Heart left ventricle (tissue), 16 donors: ENCODE results near the gene PCNT. TPM values are rescaled to one million over a fixed set of nuclear protein-coding genes. Genes with fewer than 3 reads are reported as not detected.

Source experiments
- ATAC-seq, 4 donors: fragments of 200-7000 bp; cut with Tn5 transposase; one replicate each; pipeline ENCODE4 v1.9.1; 2020 to 2022; ENCODE audit warnings: moderate library complexity in 4 of 4, mild to moderate bottlenecking in 3 of 4, moderate number of reproducible peaks in 1 of 4
- DNase-seq, 5 donors: peaks; one replicate each; pipeline ENCODE4 v3.0.0-alpha.2; 2020
- H3K27ac ChIP-seq, 12 donors: fragments of 200-600 bp; sonication (generic) in 4 of 12; one replicate each; pipeline versions ENCODE4 v1.5.0 to v1.8.0; 2016 to 2022; ENCODE audit warnings: mild to moderate bottlenecking in 2 of 12
- H3K27me3 ChIP-seq, 9 donors: fragments of 200-600 bp; sonication (generic) in 2 of 9; one replicate each; pipeline versions ENCODE4 v1.5.1 to v1.8.0; 2016 to 2022; ENCODE audit warnings: mild to moderate bottlenecking in 3 of 9
- H3K36me3 ChIP-seq, 9 donors: fragments of 200-600 bp; sonication (generic) in 2 of 9; one replicate each; pipeline versions ENCODE4 v1.5.0 to v1.8.0; 2018 to 2022; ENCODE audit warnings: mild to moderate bottlenecking in 2 of 9
- H3K4me1 ChIP-seq, 12 donors: fragments of 200-600 bp; sonication (generic) in 4 of 12; one replicate each; pipeline versions ENCODE4 v1.5.0 to v1.8.0; 2016 to 2022; ENCODE audit warnings: mild to moderate bottlenecking in 3 of 12
- H3K4me3 ChIP-seq, 12 donors: fragments of 200-600 bp; sonication (generic) in 4 of 12; one replicate each; pipeline versions ENCODE4 v1.5.0 to v1.8.0; 2017 to 2022; ENCODE audit warnings: mild to moderate bottlenecking in 9 of 12, moderate library complexity in 4 of 12
- H3K9me3 ChIP-seq, 12 donors: fragments of 200-600 bp; sonication (generic) in 4 of 12; one replicate each; pipeline versions ENCODE4 v1.5.0 to v1.8.0; 2016 to 2022; ENCODE audit warnings: mild to moderate bottlenecking in 1 of 12
- POLR2A ChIP-seq, 2 donors: fragments of 450-650 bp; IDR thresholded peaks; one replicate each; pipeline ENCODE4 v1.6.1; 2017; ENCODE audit warnings: antibody characterized with exemption in 2 of 2, mild to moderate bottlenecking in 2 of 2, moderate library complexity in 2 of 2
- WGBS, 4 donors: extraction: QIAGEN DNeasy Blood & Tissue Kit in 2 of 4; methylation state at CpG; one replicate each; pipeline versions ENCODE4 v1.1.5 to v1.1.7; 2013 to 2018; 5-methylcytosine and 5-hydroxymethylcytosine counted together
- intact Hi-C, 10 donors: fragments of 100-400 bp; cut with DNase I; formaldehyde crosslinking; loops; one replicate each; pipeline versions ENCODE4 v1.11.1 to v1.14.2; 2022
- polyA plus RNA-seq, 2 donors: library from polyadenylated mRNA; stranded (reverse); fragments of 200-250 nt; gene quantifications; one replicate each; pipeline ENCODE4 v1.2.3, GENCODE V29; 2013
- total RNA-seq, 9 donors: library from RNA; depleted of rRNA in 2 of 9; stranded (reverse); fragments of >200 nt in 2 of 9; fragmentation: NEBNext Ultra II Directional in 3 of 9; extraction: Animal tissue kit (Norgen Biotek cat#: 25700) in 3 of 9; gene quantifications; one replicate each; pipeline versions ENCODE4 v1.1.0 to v1.2.4, GENCODE V29; 2016 to 2023
- TF ChIP-seq, protein P1 (sequence below), 12 donors: fragments of 200-600 bp; sonication (generic) in 4 of 12; IDR thresholded peaks; one replicate each; pipeline versions ENCODE4 v1.5.0 to v1.8.0; 2018 to 2022; ENCODE audit warnings: antibody characterized with exemption in 12 of 12, mild to moderate bottlenecking in 5 of 12
- donor health status: ischemic (EF 13 %, LVEDD 7.1; RV severe dilation, severe dysfunction).
- donor health status: healthy with polysubstance abuse.
- donor health status: DM: no; HTN: yes; CAD: no.
- donor health status: DM: no; HTN: no; CAD: no.
- donor health status: ischemic (EF 25% LVEDD 6.9; RV normal size, moderate dysfunction).
- donor health status: ischemic (EF 25% LVEDD 5.7; RV mildly dilated, moderate dysfunction).
- donor health status: healthy.
- donor health status: DM: yes; HTN: yes; CAD: no.
- donor health status: ischemic (EF 35%, LVEDD 5.7; RV mildly dilated, moderate dysfunction).
- donor health status: nonischemic (EF 11% LVEDD 7.7; RV severe dilation, severe dysfunction).
- donor health status: DM: yes; HTN: yes; CAD: no.
- donor health status: PGD.
- donor health status: ischemic (EF 29% LVEDD 5.4; RV normal size, mild dysfunction).
- donor health status: nonischemic (EF 23%, LVEDD 6.1; RV moderate dilation, normal function).

PCNT gene
- total and polyA plus RNA-seq, 11 donors, result 17.0 to 73.0 (median 36.7) TPM

DNA sequence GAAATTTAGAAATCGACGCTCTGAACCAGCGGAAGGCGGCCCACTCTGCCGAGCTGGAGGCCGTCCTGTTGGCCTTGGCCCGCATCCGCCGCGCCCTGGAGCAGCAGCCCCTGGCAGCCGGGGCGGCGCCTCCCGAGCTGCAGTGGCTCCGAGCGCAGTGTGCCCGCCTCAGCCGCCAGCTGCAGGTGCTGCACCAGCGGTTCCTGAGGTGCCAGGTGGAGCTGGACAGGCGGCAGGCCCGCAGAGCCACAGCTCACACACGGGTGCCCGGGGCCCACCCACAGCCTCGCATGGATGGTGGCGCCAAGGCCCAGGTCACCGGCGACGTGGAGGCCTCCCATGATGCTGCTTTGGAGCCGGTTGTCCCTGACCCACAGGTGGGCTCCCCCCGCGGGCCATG, 87.7 kb downstream of the PCNT start:
- H3K27ac ChIP-seq, result no peak overlapping the region
- ATAC-seq, result peak in 1 of 4 donors; percentile 37
- peaks cover 3 to 63% (median 49%) of the 10 kb centered on the region in 9 donors for H3K36me3 ChIP-seq
- no peaks in the 10 kb centered on the region for H3K4me1 ChIP-seq
- 91 to 94% (median 92%) methylated on average over 13 to 31 of the region's 31 CpGs for WGBS, 4 donors
- H3K4me3 ChIP-seq, result no peak overlapping the region
- peak in 1 of 5 donors; percentile 21 for DNase-seq
- H3K27me3 ChIP-seq, result no peaks in the 10 kb centered on the region
- H3K9me3 ChIP-seq, result no peaks in the 10 kb centered on the region
- intact Hi-C loops, result loop anchor here in 1 of 10 donors (10.0 kb wide), 1 partner anchor 137 kb away; no protein-coding TSS in a partner anchor
- TF ChIP-seq, protein P1, sequence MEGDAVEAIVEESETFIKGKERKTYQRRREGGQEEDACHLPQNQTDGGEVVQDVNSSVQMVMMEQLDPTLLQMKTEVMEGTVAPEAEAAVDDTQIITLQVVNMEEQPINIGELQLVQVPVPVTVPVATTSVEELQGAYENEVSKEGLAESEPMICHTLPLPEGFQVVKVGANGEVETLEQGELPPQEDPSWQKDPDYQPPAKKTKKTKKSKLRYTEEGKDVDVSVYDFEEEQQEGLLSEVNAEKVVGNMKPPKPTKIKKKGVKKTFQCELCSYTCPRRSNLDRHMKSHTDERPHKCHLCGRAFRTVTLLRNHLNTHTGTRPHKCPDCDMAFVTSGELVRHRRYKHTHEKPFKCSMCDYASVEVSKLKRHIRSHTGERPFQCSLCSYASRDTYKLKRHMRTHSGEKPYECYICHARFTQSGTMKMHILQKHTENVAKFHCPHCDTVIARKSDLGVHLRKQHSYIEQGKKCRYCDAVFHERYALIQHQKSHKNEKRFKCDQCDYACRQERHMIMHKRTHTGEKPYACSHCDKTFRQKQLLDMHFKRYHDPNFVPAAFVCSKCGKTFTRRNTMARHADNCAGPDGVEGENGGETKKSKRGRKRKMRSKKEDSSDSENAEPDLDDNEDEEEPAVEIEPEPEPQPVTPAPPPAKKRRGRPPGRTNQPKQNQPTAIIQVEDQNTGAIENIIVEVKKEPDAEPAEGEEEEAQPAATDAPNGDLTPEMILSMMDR (IDR thresholded peaks at IDR 0.05), result no peak
- no peak for TF ChIP-seq POLR2A (IDR thresholded peaks at IDR 0.05)

DNA sequence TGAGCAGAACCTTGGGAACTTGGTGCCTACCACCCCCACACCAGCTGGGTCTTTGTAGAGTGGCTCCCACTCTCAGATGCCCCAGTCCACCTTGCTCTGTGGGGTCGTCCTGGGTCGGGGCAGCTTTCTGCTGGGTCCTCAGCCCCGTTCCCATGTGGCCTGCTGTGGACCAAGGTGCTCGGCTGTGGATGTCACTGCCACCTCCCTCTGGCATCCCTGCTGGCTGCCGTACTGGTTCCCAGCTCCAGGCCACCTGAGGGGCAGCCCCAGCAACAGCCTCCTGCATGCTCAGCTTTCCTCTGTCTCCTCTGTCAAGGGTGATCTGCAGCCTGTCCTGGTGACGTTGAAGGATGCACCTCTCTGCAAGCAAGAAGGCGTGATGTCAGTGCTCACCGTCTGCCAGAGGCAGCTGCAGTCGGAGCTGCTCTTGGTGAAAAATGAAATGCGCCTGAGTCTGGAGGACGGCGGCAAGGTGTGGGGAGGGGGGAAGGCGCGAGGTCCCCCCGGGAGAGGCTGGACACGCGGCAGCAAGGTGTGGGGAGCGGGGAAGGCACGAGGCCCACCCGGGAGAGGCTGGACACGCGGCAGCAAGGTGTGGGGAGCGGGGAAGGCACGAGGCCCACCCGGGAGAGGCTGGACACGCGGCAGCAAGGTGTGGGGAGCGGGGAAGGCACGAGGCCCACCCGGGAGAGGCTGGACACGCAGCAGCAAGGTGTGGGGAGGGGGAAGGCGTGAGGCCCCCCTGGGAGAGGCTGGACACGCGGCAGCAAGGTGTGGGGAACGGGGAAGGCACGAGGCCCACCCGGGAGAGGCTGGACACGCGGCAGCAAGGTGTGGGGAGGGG, 88.8 kb downstream of the PCNT start:
- H3K4me3 ChIP-seq, result no peak overlapping the region
- DNase-seq (peak in 1 of 5 donors; percentile 21), ATAC-seq (no peak)
- intact Hi-C loops, result loop anchor here in 1 of 10 donors (10.0 kb wide), 1 partner anchor 138 kb away; no protein-coding TSS in a partner anchor
- no peaks in the 10 kb centered on the region for H3K27me3 ChIP-seq
- 86 to 91% (median 87%) methylated on average over 34 to 39 of the region's 39 CpGs for WGBS, 4 donors
- no peaks in the 10 kb centered on the region for H3K4me1 ChIP-seq
- H3K27ac ChIP-seq, result no peak overlapping the region
- TF ChIP-seq, protein P1 (IDR thresholded peaks at IDR 0.05), result no peak
- no peak for TF ChIP-seq POLR2A (IDR thresholded peaks at IDR 0.05)
- peaks cover 3 to 67% (median 58%) of the 10 kb centered on the region in 9 donors for H3K36me3 ChIP-seq
- H3K9me3 ChIP-seq, result no peaks in the 10 kb centered on the region

DNA sequence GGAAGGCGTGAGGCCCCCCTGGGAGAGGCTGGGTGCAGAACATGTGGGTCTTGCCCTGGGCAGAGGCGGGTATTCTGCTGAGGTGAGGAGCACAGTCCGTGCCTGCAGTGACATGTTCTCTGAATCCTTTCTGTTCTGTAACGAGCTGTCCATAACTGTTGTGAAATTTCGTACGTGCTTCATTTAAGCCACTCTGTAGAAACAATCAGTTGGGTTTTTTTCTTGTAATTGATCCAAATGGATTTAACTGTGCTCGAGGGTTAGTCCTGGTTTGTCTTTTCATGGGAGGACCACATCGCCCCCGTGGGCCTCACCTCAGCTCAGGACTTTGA, 89.4 kb downstream of the PCNT start:
- H3K27ac ChIP-seq, result no peak overlapping the region
- H3K27me3 ChIP-seq, result no peaks in the 10 kb centered on the region
- no peaks in the 10 kb centered on the region for H3K4me1 ChIP-seq
- no peak overlapping the region for H3K4me3 ChIP-seq
- no peak for TF ChIP-seq POLR2A (IDR thresholded peaks at IDR 0.05)
- TF ChIP-seq, protein P1 (IDR thresholded peaks at IDR 0.05), result no peak
- ATAC-seq (no peak), DNase-seq (peak in 1 of 5 donors; percentile 12)
- H3K36me3 ChIP-seq, result peaks cover 3 to 70% (median 60%) of the 10 kb centered on the region in 9 donors
- 88 to 95% (median 91%) methylated on average over 9 of the region's 9 CpGs for WGBS, 4 donors
- intact Hi-C loops, result loop anchor here in 1 of 10 donors (10.0 kb wide), 1 partner anchor 139 kb away; no protein-coding TSS in a partner anchor
- H3K9me3 ChIP-seq, result no peaks in the 10 kb centered on the region

DNA sequence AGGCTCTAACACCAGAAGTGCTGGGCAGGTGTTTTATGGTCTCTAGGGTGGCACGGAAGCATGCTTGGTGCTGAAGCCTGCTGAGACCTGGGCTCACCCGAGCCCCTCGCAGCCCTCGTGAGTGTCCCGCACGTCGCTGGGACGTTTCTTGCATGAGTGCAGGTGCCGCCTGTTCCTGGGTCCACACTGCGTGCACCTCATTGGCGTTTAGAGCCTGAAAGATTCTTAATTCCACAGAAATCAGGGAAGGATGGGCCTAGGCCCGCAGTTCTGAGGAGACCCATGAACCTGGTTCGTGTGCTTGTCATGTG, 91.0 kb downstream of the PCNT start:
- no peaks in the 10 kb centered on the region for H3K9me3 ChIP-seq
- H3K4me1 ChIP-seq, result no peaks in the 10 kb centered on the region
- intact Hi-C loops, result loop anchor here in 1 of 10 donors (10.0 kb wide), 1 partner anchor 140 kb away; no protein-coding TSS in a partner anchor
- no peak overlapping the region for H3K4me3 ChIP-seq
- ATAC-seq (no peak), DNase-seq (peak in 1 of 5 donors; percentile 40)
- no peak overlapping the region for H3K27ac ChIP-seq
- peaks cover 3 to 82% (median 68%) of the 10 kb centered on the region in 9 donors for H3K36me3 ChIP-seq
- whole genome bisulfite sequencing, 4 donors, result 95 to 97% (median 96%) methylated on average over 13 of the region's 13 CpGs
- no peaks in the 10 kb centered on the region for H3K27me3 ChIP-seq
- no peak for TF ChIP-seq POLR2A (IDR thresholded peaks at IDR 0.05)
- TF ChIP-seq, protein P1 (IDR thresholded peaks at IDR 0.05), result no peak
